ENCODE results near the gene MEIS2.

MEIS2 gene

DNA sequence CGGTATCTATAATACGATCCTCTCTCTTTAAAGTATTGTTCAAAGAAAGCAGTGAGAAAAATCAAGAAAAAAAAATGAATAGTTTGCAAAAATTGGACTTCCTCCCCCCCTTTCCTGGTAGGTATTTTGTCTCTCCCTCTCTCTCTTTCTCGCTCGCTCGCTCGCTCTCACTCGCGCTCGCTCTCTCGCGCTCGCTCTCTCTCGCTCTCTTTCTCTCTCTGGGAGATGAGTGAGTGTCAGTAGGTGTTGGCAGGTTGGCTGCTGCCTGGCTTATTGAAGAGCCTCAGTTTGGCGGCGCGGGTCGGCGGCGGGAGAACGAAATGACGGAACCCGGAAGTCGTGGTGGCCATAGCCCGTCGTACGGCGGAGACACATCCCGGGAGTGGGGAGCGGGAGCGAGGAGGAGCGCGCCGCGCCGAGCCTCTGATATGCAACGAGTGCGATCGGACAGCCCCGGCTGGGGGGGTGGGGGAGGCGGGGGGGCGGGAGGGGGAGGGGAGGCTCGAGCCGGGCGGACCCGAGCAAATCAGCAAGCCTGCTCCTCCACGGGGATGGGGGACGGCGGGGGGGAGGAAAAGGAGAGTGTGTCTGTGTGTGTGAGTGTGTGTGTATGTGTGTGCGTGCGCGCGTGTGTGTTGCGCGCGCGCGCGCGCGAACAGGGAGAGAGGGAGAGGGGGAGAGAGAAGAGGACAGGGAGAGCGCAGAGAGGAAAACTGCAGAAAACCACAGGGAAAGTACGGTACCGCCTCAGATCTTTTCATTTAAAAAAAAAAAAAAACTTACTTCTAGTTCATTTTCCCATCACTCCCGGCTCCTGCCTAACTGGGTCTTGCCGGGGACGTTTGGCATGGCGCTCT is at the start of gene MEIS2:
Gene MEIS2 (minus strand): TSS at position 441 of the 857 bp plus-strand sequence. CDS start 1,083 bp downstream, outside the sequence.
- in situ Hi-C loops (cut with HindIII; ENCODE audit: low pct_ligation_motif_present, low pct_unique_long_range_greater_than_20kb, low sequenced_read_pairs) = no loop called here
- DNase-seq = peak; percentile 86

DNA sequence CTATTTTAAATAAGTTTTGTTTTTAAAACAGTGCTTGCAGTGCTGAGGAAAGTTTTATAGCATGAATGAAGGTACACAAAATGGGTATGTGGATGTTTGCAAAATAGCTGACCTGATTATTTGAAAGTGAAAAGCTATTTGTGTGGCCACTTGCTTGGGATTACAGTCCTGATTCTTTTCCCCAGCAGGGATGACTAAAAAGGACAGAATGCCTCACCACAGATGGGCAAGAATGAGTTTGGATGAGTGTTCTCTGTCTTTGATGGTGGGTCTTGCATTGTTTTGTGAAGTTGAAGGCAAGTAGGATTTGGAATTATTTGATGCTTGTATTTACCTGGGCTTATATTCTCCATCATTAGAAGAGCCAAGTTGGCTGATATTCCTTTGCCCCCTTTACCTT is 48.8 kb upstream of the MEIS2 start:
- in situ Hi-C loops (cut with HindIII; ENCODE audit: low pct_ligation_motif_present, low pct_unique_long_range_greater_than_20kb, low sequenced_read_pairs) = no loop called here
- no peak for DNase-seq

GRCh38 chr15:37148714-37149113 is 48.4 kb upstream of the MEIS2 start:
- DNase-seq = peak; percentile 4
- in situ Hi-C loops (cut with HindIII; ENCODE audit: low pct_ligation_motif_present, low pct_unique_long_range_greater_than_20kb, low sequenced_read_pairs) = no loop called here

DNA sequence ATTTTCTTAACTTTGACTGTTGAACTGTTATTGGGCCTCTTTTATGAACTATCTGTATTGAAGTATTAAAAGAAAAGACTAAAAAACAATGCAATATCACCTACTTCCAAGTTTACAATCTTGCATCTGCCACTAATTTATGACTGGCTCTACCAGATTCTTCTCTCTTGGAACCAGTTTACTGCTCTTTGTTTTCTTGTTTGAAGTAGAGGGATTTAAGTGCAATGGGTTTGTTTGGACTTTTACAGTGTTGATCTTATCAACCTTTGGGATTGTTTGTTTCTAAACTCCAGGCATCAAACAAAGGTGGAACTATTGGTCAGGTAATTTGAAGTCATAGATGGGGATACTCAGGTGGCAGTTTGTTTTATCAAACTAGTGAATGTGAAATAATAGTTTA is 43.0 kb upstream of the MEIS2 start:
- no peak for DNase-seq
- in situ Hi-C loops (cut with HindIII; ENCODE audit: low pct_ligation_motif_present, low pct_unique_long_range_greater_than_20kb, low sequenced_read_pairs) = no loop called here

GRCh38 chr15:37142371-37142770 is 42.0 kb upstream of the MEIS2 start:
- in situ Hi-C loops (cut with HindIII; ENCODE audit: low pct_ligation_motif_present, low pct_unique_long_range_greater_than_20kb, low sequenced_read_pairs) = no loop called here
- no peak for DNase-seq

DNA sequence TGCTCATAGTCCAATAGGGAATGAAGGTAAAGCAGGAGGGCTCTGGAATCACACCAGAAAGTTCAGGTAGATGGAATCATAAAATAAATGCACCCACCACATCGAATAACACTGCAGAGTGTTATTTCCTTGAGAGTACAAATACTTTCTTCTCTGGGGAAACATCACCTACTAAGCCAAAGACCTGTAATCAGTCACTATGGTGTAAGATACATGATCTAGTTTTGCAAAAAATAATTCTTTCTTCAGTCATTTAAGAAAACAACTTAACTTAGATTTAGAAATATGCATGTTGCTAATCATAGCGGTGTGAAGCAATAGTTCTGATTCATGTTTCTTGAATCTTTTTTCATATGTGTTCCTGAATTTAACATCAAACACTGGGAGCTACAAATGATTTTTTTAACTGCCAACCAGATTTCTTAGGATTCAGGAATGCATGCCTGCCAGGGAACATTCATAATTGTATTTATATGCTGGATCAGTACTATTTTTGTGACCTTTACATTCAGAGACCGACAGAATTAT is 40.2 kb upstream of the MEIS2 start:
- DNase-seq = no peak
- in situ Hi-C loops (cut with HindIII; ENCODE audit: low pct_ligation_motif_present, low pct_unique_long_range_greater_than_20kb, low sequenced_read_pairs) = no loop called here

DNA sequence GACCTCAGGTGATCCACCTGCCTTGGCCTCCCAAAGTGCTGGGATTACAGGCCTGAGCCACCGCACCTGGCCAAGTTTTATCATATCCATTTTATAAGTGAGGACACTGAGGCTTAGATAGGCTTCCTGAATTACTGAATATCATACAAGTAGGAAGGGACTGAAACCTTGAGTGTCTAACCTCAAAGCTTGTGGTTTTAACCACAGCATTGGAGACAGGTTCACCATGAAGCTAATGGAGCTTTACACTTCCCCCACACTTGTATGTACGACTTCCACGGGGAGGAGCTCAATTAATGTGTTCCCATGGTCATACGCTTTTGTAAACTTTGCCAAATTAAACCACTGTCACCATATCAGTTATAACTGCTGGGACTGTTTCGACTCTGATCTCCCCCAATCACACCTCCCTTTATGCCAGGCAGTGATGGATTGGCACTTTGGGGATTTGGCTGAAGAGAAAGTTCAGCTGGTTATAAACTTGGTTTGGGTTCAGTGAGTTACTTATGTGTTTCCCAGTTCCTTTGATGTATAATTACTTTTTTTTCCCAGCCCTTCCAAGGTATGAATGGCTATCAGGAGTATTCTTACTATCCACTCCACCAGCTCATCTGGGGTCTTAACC is 38.4 kb upstream of the MEIS2 start:
- no peak for DNase-seq
- in situ Hi-C loops (cut with HindIII; ENCODE audit: low pct_ligation_motif_present, low pct_unique_long_range_greater_than_20kb, low sequenced_read_pairs) = no loop called here

DNA sequence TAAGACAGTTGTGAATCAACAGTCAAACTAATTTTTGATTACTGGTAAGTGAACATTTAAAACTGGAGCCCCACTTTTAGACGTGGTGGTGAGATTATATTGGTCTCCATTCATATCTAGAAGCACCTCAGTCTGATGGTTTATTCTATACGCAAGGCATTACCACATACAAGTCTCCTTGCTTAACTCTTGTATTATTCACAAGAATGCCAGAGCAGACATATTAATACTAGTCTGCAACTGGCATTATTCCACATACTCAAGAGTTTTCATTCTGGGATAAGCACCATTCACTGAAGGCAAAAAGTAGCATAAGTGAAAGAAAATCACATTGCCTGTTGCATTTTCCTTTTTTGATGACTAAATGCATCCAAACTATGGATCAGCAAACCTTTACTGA is 36.9 kb upstream of the MEIS2 start:
- no peak for DNase-seq
- in situ Hi-C loops (cut with HindIII; ENCODE audit: low pct_ligation_motif_present, low pct_unique_long_range_greater_than_20kb, low sequenced_read_pairs) = no loop called here

GRCh38 chr15:37136666-37137065 is 36.3 kb upstream of the MEIS2 start:
- DNase-seq = no peak
- in situ Hi-C loops (cut with HindIII; ENCODE audit: low pct_ligation_motif_present, low pct_unique_long_range_greater_than_20kb, low sequenced_read_pairs) = no loop called here

DNA sequence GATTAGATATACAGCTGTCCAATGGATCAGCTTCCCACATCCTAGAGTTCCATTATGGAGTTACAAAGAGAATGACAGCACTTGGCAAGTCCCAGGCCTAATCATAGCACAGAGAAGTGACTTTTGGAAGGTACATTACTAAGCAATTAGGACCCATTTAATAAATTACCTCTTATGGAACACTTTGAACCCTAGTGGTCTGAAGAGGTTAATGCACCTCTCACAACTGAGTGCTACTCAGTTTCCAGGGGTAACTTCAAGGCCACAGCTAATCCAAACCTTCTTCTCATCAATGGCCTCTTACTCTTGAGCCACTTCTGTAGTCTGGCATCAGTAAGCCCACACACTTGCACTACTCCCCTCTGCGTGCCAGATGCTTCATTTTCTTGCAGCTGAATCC is 34.9 kb upstream of the MEIS2 start:
- in situ Hi-C loops (cut with HindIII; ENCODE audit: low pct_ligation_motif_present, low pct_unique_long_range_greater_than_20kb, low sequenced_read_pairs) = no loop called here

DNA sequence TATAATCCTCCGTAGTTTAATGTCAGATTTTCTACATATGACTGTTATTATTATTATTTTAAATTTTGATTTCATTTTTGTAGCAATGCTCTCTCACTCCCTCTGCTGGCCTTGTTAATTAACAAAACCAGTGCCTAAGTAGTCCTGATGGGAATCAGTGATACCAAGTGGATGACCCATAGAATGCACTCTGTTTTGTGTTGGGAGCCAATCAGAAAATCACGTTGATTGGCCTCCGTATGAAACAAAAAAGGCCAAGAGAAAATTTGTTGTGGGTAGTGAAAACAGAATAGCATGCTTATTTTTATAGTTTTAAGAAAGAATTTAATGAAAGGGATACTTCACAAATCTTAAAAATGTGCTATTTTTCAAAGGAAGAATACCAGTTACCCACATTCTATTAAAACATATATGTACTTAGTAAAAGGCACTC is 34.4 kb upstream of the MEIS2 start:
- peak; percentile 38 for DNase-seq
- in situ Hi-C loops (cut with HindIII; ENCODE audit: low pct_ligation_motif_present, low pct_unique_long_range_greater_than_20kb, low sequenced_read_pairs) = no loop called here

More for the DNA sequence above, 34.9 kb upstream of the MEIS2 start:
- no peak for DNase-seq

GRCh38 chr15:37134244-37134643 is 33.9 kb upstream of the MEIS2 start:
- in situ Hi-C loops (cut with HindIII; ENCODE audit: low pct_ligation_motif_present, low pct_unique_long_range_greater_than_20kb, low sequenced_read_pairs) = no loop called here
- no peak for DNase-seq

GRCh38 chr15:37133602-37134001 is 33.3 kb upstream of the MEIS2 start:
- in situ Hi-C loops (cut with HindIII; ENCODE audit: low pct_ligation_motif_present, low pct_unique_long_range_greater_than_20kb, low sequenced_read_pairs) = no loop called here
- DNase-seq = peak; percentile 20

- in situ Hi-C loops (cut with HindIII; ENCODE audit: low pct_ligation_motif_present, low pct_unique_long_range_greater_than_20kb, low sequenced_read_pairs) = no loop called here
- no peak for DNase-seq
Measured at GRCh38 chr15:37132826-37133417, 32.6 kb upstream of the MEIS2 start.

- in situ Hi-C loops (cut with HindIII; ENCODE audit: low pct_ligation_motif_present, low pct_unique_long_range_greater_than_20kb, low sequenced_read_pairs) = no loop called here
Measured at GRCh38 chr15:37131621-37132020, 31.3 kb upstream of the MEIS2 start.

GRCh38 chr15:37130356-37130755 is 30.0 kb upstream of the MEIS2 start:
- in situ Hi-C loops (cut with HindIII; ENCODE audit: low pct_ligation_motif_present, low pct_unique_long_range_greater_than_20kb, low sequenced_read_pairs) = no loop called here
- DNase-seq = no peak

More at GRCh38 chr15:37131621-37132020, 31.3 kb upstream of the MEIS2 start:
- DNase-seq = no peak

- no peak for DNase-seq
- in situ Hi-C loops (cut with HindIII; ENCODE audit: low pct_ligation_motif_present, low pct_unique_long_range_greater_than_20kb, low sequenced_read_pairs) = no loop called here
Measured at GRCh38 chr15:37125143-37125542, 24.8 kb upstream of the MEIS2 start.

- in situ Hi-C loops (cut with HindIII; ENCODE audit: low pct_ligation_motif_present, low pct_unique_long_range_greater_than_20kb, low sequenced_read_pairs) = no loop called here
Measured at GRCh38 chr15:37124331-37124730, 24.0 kb upstream of the MEIS2 start.

DNA sequence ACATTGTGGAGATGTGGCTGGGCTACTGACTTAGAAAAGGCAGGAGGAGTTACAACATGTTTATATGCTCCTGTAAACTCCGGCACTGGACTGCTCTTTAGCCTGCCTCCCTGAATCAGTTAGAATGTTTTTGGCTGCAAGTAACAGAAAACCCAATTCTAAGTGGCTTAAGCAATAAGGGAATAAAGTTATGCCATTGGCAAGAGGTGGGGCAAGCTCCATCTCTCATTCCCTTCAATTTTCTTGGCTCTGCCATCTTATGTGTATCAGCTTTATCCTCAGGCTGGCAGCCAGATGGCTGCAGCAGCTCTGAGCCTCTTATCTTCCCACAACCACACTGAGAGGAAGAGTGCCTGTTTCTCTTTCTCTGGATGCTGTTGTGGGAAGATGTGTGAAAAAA is 22.4 kb upstream of the MEIS2 start:
- no peak for DNase-seq
- in situ Hi-C loops (cut with HindIII; ENCODE audit: low pct_ligation_motif_present, low pct_unique_long_range_greater_than_20kb, low sequenced_read_pairs) = no loop called here

More at GRCh38 chr15:37124331-37124730, 24.0 kb upstream of the MEIS2 start:
- no peak for DNase-seq

All from ACHN (cell line).